Esophagus squamous epithelium (tissue), 4 donors: ENCODE results near the gene ZNF442.

Source experiments
- CTCF ChIP-seq, 6 experiments: fragments of 450-650 bp in 4 of 6; fragments of 200-600 bp in 2 of 6; sonication (generic) in 2 of 6; IDR thresholded peaks; one replicate each; pipeline ENCODE4 v1.5.1; 2016 to 2019; ENCODE audit warnings: antibody characterized with exemption in 6 of 6, mild to moderate bottlenecking in 4 of 6, moderate library complexity in 4 of 6
- POLR2A ChIP-seq, 4 donors: fragments of 450-650 bp; IDR thresholded peaks; one replicate each; pipeline ENCODE4 v1.6.1; 2017; ENCODE audit warnings: antibody characterized with exemption in 4 of 4, mild to moderate bottlenecking in 4 of 4, moderate library complexity in 3 of 4

- TF ChIP-seq POLR2A (IDR thresholded peaks at IDR 0.05) (no peak), CTCF (IDR thresholded peaks at IDR 0.05) (peak in 1 of 6 experiments; percentile 16)
These were observed 18.6 kb downstream of the ZNF442 start for GRCh38 chr19:12346896-12347295.
